NCI-H69 (cell line): ENCODE data around the gene PNKD.
"Not testable (repeated sequence)": the region's sequence is repeated elsewhere in the genome, so short reads cannot be mapped to it uniquely, and the experiment has no call there.

Experiments used
- DNase-seq: peaks from one replicate; lab custom pipeline; 2025; lab: John Stamatoyannopoulos, UW

Gene PNKD

GRCh38 chr2:218291318-218292047 is 21.2 kb downstream of the PNKD start:
- DNase-seq, result no peak

- peak; percentile 64 for DNase-seq
These were observed 22.0 kb downstream of the PNKD start, which contains the start of gene TMBIM1 for GRCh38 chr2:218292048-218293014. Gene TMBIM1 (minus strand): TSS chr2:218292503. CDS start chr2:218282141, 10,362 bp downstream.

- DNase-seq, result no peak
These were observed 23.6 kb downstream of the PNKD start for GRCh38 chr2:218293715-218294429.

GRCh38 chr2:218294430-218295022 is 24.2 kb downstream of the PNKD start:
- DNase-seq, result no peak

GRCh38 chr2:218295029-218295428 is 24.7 kb downstream of the PNKD start:
- DNase-seq, result no peak

GRCh38 chr2:218296200-218296599 is 25.9 kb downstream of the PNKD start:
- no peak for DNase-seq

GRCh38 chr2:218296847-218297246 is 26.5 kb downstream of the PNKD start:
- DNase-seq, result no peak

GRCh38 chr2:218298314-218298875 is 28.1 kb downstream of the PNKD start:
- no peak for DNase-seq

GRCh38 chr2:218300141-218300540 is 29.8 kb downstream of the PNKD start:
- DNase-seq, result no peak

GRCh38 chr2:218301176-218301819 is 31.0 kb downstream of the PNKD start:
- DNase-seq, result peak; percentile 79

GRCh38 chr2:218305383-218305782 is 35.1 kb downstream of the PNKD start:
- DNase-seq, result no peak

- DNase-seq, result no peak
These were observed 36.0 kb downstream of the PNKD start for GRCh38 chr2:218306184-218306920.

- DNase-seq, result no peak
These were observed 37.2 kb downstream of the PNKD start for GRCh38 chr2:218307415-218308090.

- no peak for DNase-seq
These were observed 40.7 kb downstream of the PNKD start for GRCh38 chr2:218310853-218311540.

- DNase-seq, result not testable (repeated sequence)
These were observed 41.4 kb downstream of the PNKD start for GRCh38 chr2:218311541-218312266.

- no peak for DNase-seq
These were observed 42.0 kb downstream of the PNKD start for GRCh38 chr2:218312267-218312756.

- DNase-seq, result no peak
These were observed 43.0 kb downstream of the PNKD start for GRCh38 chr2:218313356-218313755.

GRCh38 chr2:218314764-218315163 is 44.4 kb downstream of the PNKD start:
- DNase-seq, result not testable (repeated sequence)
